CD4-positive, alpha-beta T cell treated with Interleukin-10 for 1 hour (primary cell): Measurements from ENCODE around the gene MYBPH.

Experiments
- DNase-seq: peaks from one replicate; pipeline ENCODE4 v3.0.0-alpha.2; 2020

Gene MYBPH

GRCh38 chr1:203165101-203165799, 10.4 kb downstream of the MYBPH start:
- DNase-seq: no peak

GRCh38 chr1:203163891-203164635, 11.6 kb downstream of the MYBPH start:
- DNase-seq: no peak

GRCh38 chr1:203162403-203162802, 13.2 kb downstream of the MYBPH start:
- DNase-seq: no peak

GRCh38 chr1:203161703-203162102, 13.9 kb downstream of the MYBPH start:
- DNase-seq: no peak

GRCh38 chr1:203161175-203161574, 14.5 kb downstream of the MYBPH start:
- DNase-seq: no peak

GRCh38 chr1:203159844-203160243, 15.8 kb downstream of the MYBPH start:
- DNase-seq: no peak

GRCh38 chr1:203158960-203159665, 16.5 kb downstream of the MYBPH start:
- DNase-seq: no peak

GRCh38 chr1:203158423-203158822, 17.2 kb downstream of the MYBPH start:
- DNase-seq: no peak

GRCh38 chr1:203156280-203156679, 19.3 kb downstream of the MYBPH start:
- no peak for DNase-seq

- DNase-seq: no peak
Measured at GRCh38 chr1:203153989-203154821, 21.4 kb downstream of the MYBPH start.

- no peak for DNase-seq
Measured at GRCh38 chr1:203153051-203153988, 22.3 kb downstream of the MYBPH start.

- DNase-seq: no peak
Measured at GRCh38 chr1:203152158-203153034, 23.2 kb downstream of the MYBPH start.

GRCh38 chr1:203151362-203152157, 24.1 kb downstream of the MYBPH start:
- no peak for DNase-seq

- no peak for DNase-seq
Measured at GRCh38 chr1:203150511-203151297, 24.9 kb downstream of the MYBPH start.

GRCh38 chr1:203149188-203149840, 26.3 kb downstream of the MYBPH start:
- DNase-seq: no peak

GRCh38 chr1:203148579-203148978, 27.0 kb downstream of the MYBPH start:
- DNase-seq: no peak

GRCh38 chr1:203148127-203148526, 27.5 kb downstream of the MYBPH start:
- no peak for DNase-seq

GRCh38 chr1:203147376-203147775, 28.2 kb downstream of the MYBPH start:
- DNase-seq: no peak
